NCI-H1417 (cell line): ENCODE results near the gene DSCAML1.

Experiments
- DNase-seq, 3 experiments: peaks; one replicate each; lab custom pipeline; 2025; lab: John Stamatoyannopoulos, UW

The DSCAML1 gene

GRCh38 chr11:117639601-117640000 lies 157.4 kb downstream of the DSCAML1 start:
- no peak for DNase-seq

- DNase-seq = peak in 1 of 3 experiments; percentile 8
Observed at GRCh38 chr11:117638911-117639543, 158.0 kb downstream of the DSCAML1 start.

- DNase-seq = no peak
Observed at GRCh38 chr11:117634756-117635603, 162.0 kb downstream of the DSCAML1 start.

GRCh38 chr11:117633976-117634755 lies 162.8 kb downstream of the DSCAML1 start:
- DNase-seq = no peak

- DNase-seq = no peak
Observed at GRCh38 chr11:117633186-117633754, 163.7 kb downstream of the DSCAML1 start.

- no peak for DNase-seq
Observed at GRCh38 chr11:117632306-117632705, 164.7 kb downstream of the DSCAML1 start.

- no peak for DNase-seq
Observed at GRCh38 chr11:117631336-117632140, 165.5 kb downstream of the DSCAML1 start.

GRCh38 chr11:117629891-117630538 lies 167.0 kb downstream of the DSCAML1 start:
- no peak for DNase-seq

- DNase-seq = no peak
Observed at GRCh38 chr11:117629146-117629545, 167.9 kb downstream of the DSCAML1 start.

- no peak for DNase-seq
Observed at GRCh38 chr11:117627259-117627658, 169.8 kb downstream of the DSCAML1 start.

GRCh38 chr11:117626576-117626975 lies 170.4 kb downstream of the DSCAML1 start:
- DNase-seq = no peak

- peak in 1 of 3 experiments; percentile 22 for DNase-seq
Observed at GRCh38 chr11:117625237-117625636, 171.8 kb downstream of the DSCAML1 start.

- DNase-seq = peak in 1 of 3 experiments; percentile 35
Observed at GRCh38 chr11:117623831-117624271, 173.2 kb downstream of the DSCAML1 start.

- DNase-seq = peak in 1 of 3 experiments; percentile 27
Observed at GRCh38 chr11:117621226-117621625, 175.8 kb downstream of the DSCAML1 start.

GRCh38 chr11:117620659-117621058 lies 176.4 kb downstream of the DSCAML1 start:
- DNase-seq = no peak

GRCh38 chr11:117620086-117620485 lies 176.9 kb downstream of the DSCAML1 start:
- peak in 1 of 3 experiments; percentile 55 for DNase-seq

- no peak for DNase-seq
Observed at GRCh38 chr11:117619661-117620060, 177.4 kb downstream of the DSCAML1 start.

- DNase-seq = peak; percentile 24 to 64 (median 52)
Observed at GRCh38 chr11:117618982-117619355, 178.0 kb downstream of the DSCAML1 start.

- DNase-seq = peak in 1 of 3 experiments; percentile 52
Observed at GRCh38 chr11:117618302-117618981, 178.6 kb downstream of the DSCAML1 start.

- DNase-seq = no peak
Observed at GRCh38 chr11:117616979-117617378, 180.0 kb downstream of the DSCAML1 start.
